ENCODE data around the gene ABCB8.

Gene ABCB8

GRCh38 chr7:151048911-151049463 is 20.7 kb downstream of the ABCB8 start:
- Histone ChIP-seq H3K27me3 (ENCODE audit: insufficient read depth, low read length, poor library complexity, severe bottlenecking) (no peaks in the 10 kb centered on the region), H3K9ac (ENCODE audit: low read depth, low read length, poor library complexity, severe bottlenecking) (no peak overlapping the region), H3K79me2 (ENCODE audit: insufficient read depth, low read length) (no peaks in the 10 kb centered on the region), H3K4me2 (ENCODE audit: low read depth, low read length, poor library complexity, severe bottlenecking) (no peak overlapping the region), H3K9me3 (ENCODE audit: insufficient read depth, low read depth, low read length) (no peaks in the 10 kb centered on the region), H3K36me3 (ENCODE audit: insufficient read depth, low read length) (no peaks in the 10 kb centered on the region), H3K4me1 (ENCODE audit: insufficient read depth, low read length, poor library complexity, severe bottlenecking) (peaks cover 16% of the 10 kb centered on the region), H4K20me1 (ENCODE audit: insufficient read depth, low read length, poor library complexity, severe bottlenecking) (no peaks in the 10 kb centered on the region), H2AFZ (ENCODE audit: low read length) (no peak overlapping the region), H3K4me3 (ENCODE audit: low read length, poor library complexity, severe bottlenecking) (no peak overlapping the region), H3F3A (ENCODE audit: low read depth) (no peaks in the 10 kb centered on the region), H3K9me2 (replicated peaks; ENCODE audit: low read depth, low read length) (no peaks in the 10 kb centered on the region)
- TF ChIP-seq CTCF (conservative IDR thresholded peaks at IDR 0.05; ENCODE audit: low read length) = no peak
- no peak for TF ChIP-seq EZH2phosphoT487 (IDR thresholded peaks at IDR 0.05; ENCODE audit: borderline replicate concordance)

- Histone ChIP-seq H3K4me1 (ENCODE audit: insufficient read depth, low read length, poor library complexity, severe bottlenecking) (peaks cover 18% of the 10 kb centered on the region), H3K9ac (ENCODE audit: low read depth, low read length, poor library complexity, severe bottlenecking) (no peak overlapping the region), H2AFZ (ENCODE audit: low read length) (no peak overlapping the region), H3K79me2 (ENCODE audit: insufficient read depth, low read length) (no peaks in the 10 kb centered on the region), H3K9me3 (ENCODE audit: insufficient read depth, low read depth, low read length) (no peaks in the 10 kb centered on the region), H3F3A (ENCODE audit: low read depth) (no peaks in the 10 kb centered on the region), H3K27me3 (ENCODE audit: insufficient read depth, low read length, poor library complexity, severe bottlenecking) (no peaks in the 10 kb centered on the region), H3K4me2 (ENCODE audit: low read depth, low read length, poor library complexity, severe bottlenecking) (no peak overlapping the region), H3K36me3 (ENCODE audit: insufficient read depth, low read length) (no peaks in the 10 kb centered on the region), H4K20me1 (ENCODE audit: insufficient read depth, low read length, poor library complexity, severe bottlenecking) (no peaks in the 10 kb centered on the region), H3K9me2 (replicated peaks; ENCODE audit: low read depth, low read length) (no peaks in the 10 kb centered on the region), H3K4me3 (ENCODE audit: low read length, poor library complexity, severe bottlenecking) (no peak overlapping the region)
- no peak for TF ChIP-seq CTCF (conservative IDR thresholded peaks at IDR 0.05; ENCODE audit: low read length)
- TF ChIP-seq EZH2phosphoT487 (IDR thresholded peaks at IDR 0.05; ENCODE audit: borderline replicate concordance) = no peak
These were observed 22.9 kb downstream of the ABCB8 start for GRCh38 chr7:151051108-151051507.

GRCh38 chr7:151053096-151053495 is 24.8 kb downstream of the ABCB8 start:
- Histone ChIP-seq H3K79me2 (ENCODE audit: insufficient read depth, low read length) (peaks cover 11% of the 10 kb centered on the region; the same call in 1 of the 2 replicates), H3K4me2 (ENCODE audit: low read depth, low read length, poor library complexity, severe bottlenecking) (peak overlapping the region; percentile 77), H3K9ac (ENCODE audit: low read depth, low read length, poor library complexity, severe bottlenecking) (peak overlapping the region; percentile 73), H3K9me3 (ENCODE audit: insufficient read depth, low read depth, low read length) (no peaks in the 10 kb centered on the region), H3K9me2 (replicated peaks; ENCODE audit: low read depth, low read length) (no peaks in the 10 kb centered on the region), H4K20me1 (ENCODE audit: insufficient read depth, low read length, poor library complexity, severe bottlenecking) (no peaks in the 10 kb centered on the region), H3K36me3 (ENCODE audit: insufficient read depth, low read length) (no peaks in the 10 kb centered on the region), H3F3A (ENCODE audit: low read depth) (no peaks in the 10 kb centered on the region), H2AFZ (ENCODE audit: low read length) (0 out of 2 replicates have a peak overlapping the region, but pooled peaks have one; percentile 43), H3K4me3 (ENCODE audit: low read length, poor library complexity, severe bottlenecking) (peak overlapping the region; percentile 6), H3K27me3 (ENCODE audit: insufficient read depth, low read length, poor library complexity, severe bottlenecking) (no peaks in the 10 kb centered on the region), H3K4me1 (ENCODE audit: insufficient read depth, low read length, poor library complexity, severe bottlenecking) (peaks cover 23% of the 10 kb centered on the region)
- TF ChIP-seq CTCF (conservative IDR thresholded peaks at IDR 0.05; ENCODE audit: low read length) (no peak), EZH2phosphoT487 (IDR thresholded peaks at IDR 0.05; ENCODE audit: borderline replicate concordance) (no peak)
